Lung (tissue), 12 donors: ENCODE measurements around the gene CFAP20. TPM values are rescaled to one million over a fixed set of nuclear protein-coding genes. Genes with fewer than 3 reads are reported as not detected.
"Not testable (repeated sequence)": the region's sequence is repeated elsewhere in the genome, so short reads cannot be mapped to it uniquely, and the experiment has no call there.

Experiments used
- ATAC-seq: fragments of 200-7000 bp; cut with Tn5 transposase; one replicate; pipeline ENCODE4 v1.9.1; 2020; ENCODE audit warnings: moderate number of reproducible peaks; ENCODE audit not compliant: insufficient read depth, low FRiP score
- DNase-seq, 3 donors: peaks; one replicate each; pipeline ENCODE4 v3.0.0-alpha.2; 2013 to 2017
- H3K27ac ChIP-seq, 2 donors: one replicate each; pipeline ENCODE4 v1.5.1; 2013; ENCODE audit warnings: mild to moderate bottlenecking in 2 of 2, moderate library complexity in 2 of 2, control low read depth in 1 of 2, inconsistent platforms in 1 of 2, low read depth in 1 of 2, low read length in 1 of 2
- H3K27me3 ChIP-seq, 3 donors: one replicate each; pipeline ENCODE4 v1.5.1; 2013; ENCODE audit warnings: low read length in 2 of 3; ENCODE audit not compliant: control insufficient read depth in 3 of 3, insufficient read depth in 3 of 3
- H3K36me3 ChIP-seq, 4 donors: one replicate each; pipeline ENCODE4 v1.5.1; 2013; ENCODE audit warnings: low read length in 4 of 4, mild to moderate bottlenecking in 1 of 4, moderate library complexity in 1 of 4; ENCODE audit not compliant: control insufficient read depth in 4 of 4, insufficient read depth in 4 of 4
- H3K4me1 ChIP-seq, 5 donors: one replicate each; pipeline ENCODE4 v1.5.1; 2013; ENCODE audit warnings: low read length in 5 of 5, mild to moderate bottlenecking in 2 of 5, moderate library complexity in 1 of 5; ENCODE audit not compliant: control insufficient read depth in 5 of 5, insufficient read depth in 5 of 5
- H3K4me3 ChIP-seq: one replicate; pipeline ENCODE4 v1.5.1; 2013; ENCODE audit warnings: mild to moderate bottlenecking, control low read depth, moderate library complexity
- H3K9ac ChIP-seq, 2 donors: one replicate each; pipeline ENCODE4 v1.5.1; 2013; ENCODE audit warnings: low read length in 2 of 2, control low read depth in 1 of 2; ENCODE audit not compliant: insufficient read depth in 1 of 2
- H3K9me3 ChIP-seq, 4 donors: one replicate each; pipeline ENCODE4 v1.5.1; 2013; ENCODE audit warnings: low read length in 3 of 4, mild to moderate bottlenecking in 1 of 4, moderate library complexity in 1 of 4; ENCODE audit not compliant: control insufficient read depth in 4 of 4, insufficient read depth in 3 of 4
- WGBS, 2 donors: extraction: QIAGEN DNeasy Blood & Tissue Kit; methylation state at CpG; one replicate each; pipeline ENCODE4 v1.1.7; 2013; 5-methylcytosine and 5-hydroxymethylcytosine counted together
- polyA plus RNA-seq, 2 donors: library from polyadenylated mRNA; stranded (reverse); fragments of 200-250 nt; gene quantifications; one replicate each; pipeline ENCODE4 v1.2.1, GENCODE V29; 2013
- total RNA-seq, 2 donors: library from RNA; depleted of rRNA in 1 of 2; stranded (reverse); fragments of >200 nt in 1 of 2; gene quantifications; one replicate each; pipeline ENCODE4 v1.2.1, GENCODE V29; 2014 to 2021
- TF ChIP-seq, protein P1 (sequence below): IDR thresholded peaks from 2 replicates; pipeline ENCODE4 v1.5.1; 2012; ENCODE audit warnings: mild to moderate bottlenecking; ENCODE audit errors: control extremely low read depth, extremely low read depth
- donor health status: control.
- donor health status: control.
- donor health status: Bipolar disorder and iron deficiency.
- donor health status: healthy.
- donor health status: DM: yes; HTN: yes; CAD: no.

Gene CFAP20
- total and polyA plus RNA-seq, 4 donors, result 20.6 to 86.3 (median 34.7) TPM

DNA sequence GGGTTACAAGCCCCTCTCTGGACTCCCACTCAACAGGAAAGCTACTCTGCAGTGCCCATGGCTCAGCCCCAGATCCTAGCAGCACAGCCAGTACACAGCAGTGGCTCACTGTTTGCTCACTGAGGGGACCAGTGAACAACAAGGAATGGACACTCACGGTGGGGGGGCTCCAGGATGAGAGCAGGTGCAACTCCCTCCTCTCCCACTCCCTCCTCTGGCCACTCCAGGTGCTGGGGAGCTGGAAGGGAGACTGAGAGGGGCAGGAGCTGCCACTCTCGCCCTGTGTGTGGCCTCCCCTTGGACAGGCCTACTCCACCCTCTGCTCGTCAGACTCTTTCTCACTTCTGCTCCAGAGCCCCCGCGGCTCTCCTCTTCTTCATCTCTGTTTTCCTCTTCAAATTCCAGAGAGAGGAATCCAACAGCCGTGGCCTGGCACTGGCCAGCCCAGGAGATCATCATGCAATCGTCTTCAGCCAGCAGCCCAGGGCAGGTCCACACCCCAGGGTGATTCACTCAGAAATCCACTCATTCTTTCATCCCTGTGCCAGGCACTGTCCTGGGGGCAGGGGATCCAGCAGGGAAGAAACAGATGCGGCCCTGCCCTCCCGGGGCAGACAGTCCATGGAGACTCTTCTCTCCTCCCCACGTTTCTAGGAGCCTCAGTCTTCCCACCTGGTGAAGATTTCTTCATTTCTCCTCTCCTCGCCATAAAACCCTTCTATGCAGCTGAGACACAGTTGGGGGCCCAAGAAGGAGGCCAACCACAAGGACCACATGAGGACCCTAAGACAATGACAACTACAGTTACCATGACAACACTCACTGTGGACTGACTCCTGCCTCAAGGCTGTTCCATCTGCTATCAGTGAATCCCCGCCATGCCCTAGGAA lies 30.7 kb downstream of the CFAP20 start:
- ATAC-seq (peak; percentile 43), DNase-seq (no peak)
- TF ChIP-seq, protein P1, sequence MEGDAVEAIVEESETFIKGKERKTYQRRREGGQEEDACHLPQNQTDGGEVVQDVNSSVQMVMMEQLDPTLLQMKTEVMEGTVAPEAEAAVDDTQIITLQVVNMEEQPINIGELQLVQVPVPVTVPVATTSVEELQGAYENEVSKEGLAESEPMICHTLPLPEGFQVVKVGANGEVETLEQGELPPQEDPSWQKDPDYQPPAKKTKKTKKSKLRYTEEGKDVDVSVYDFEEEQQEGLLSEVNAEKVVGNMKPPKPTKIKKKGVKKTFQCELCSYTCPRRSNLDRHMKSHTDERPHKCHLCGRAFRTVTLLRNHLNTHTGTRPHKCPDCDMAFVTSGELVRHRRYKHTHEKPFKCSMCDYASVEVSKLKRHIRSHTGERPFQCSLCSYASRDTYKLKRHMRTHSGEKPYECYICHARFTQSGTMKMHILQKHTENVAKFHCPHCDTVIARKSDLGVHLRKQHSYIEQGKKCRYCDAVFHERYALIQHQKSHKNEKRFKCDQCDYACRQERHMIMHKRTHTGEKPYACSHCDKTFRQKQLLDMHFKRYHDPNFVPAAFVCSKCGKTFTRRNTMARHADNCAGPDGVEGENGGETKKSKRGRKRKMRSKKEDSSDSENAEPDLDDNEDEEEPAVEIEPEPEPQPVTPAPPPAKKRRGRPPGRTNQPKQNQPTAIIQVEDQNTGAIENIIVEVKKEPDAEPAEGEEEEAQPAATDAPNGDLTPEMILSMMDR, result no peak
- Histone ChIP-seq H3K27me3 (no peaks in the 10 kb centered on the region), H3K4me1 (peaks cover 0 to 7% (median 0%) of the 10 kb centered on the region in 5 donors), H3K4me3 (no peak overlapping the region), H3K36me3 (no peaks in the 10 kb centered on the region), H3K9ac (no peak overlapping the region), H3K9me3 (no peaks in the 10 kb centered on the region), H3K27ac (no peak overlapping the region)
- 88 to 89% methylated on average over 12 of the region's 12 CpGs for WGBS, 2 donors

DNA sequence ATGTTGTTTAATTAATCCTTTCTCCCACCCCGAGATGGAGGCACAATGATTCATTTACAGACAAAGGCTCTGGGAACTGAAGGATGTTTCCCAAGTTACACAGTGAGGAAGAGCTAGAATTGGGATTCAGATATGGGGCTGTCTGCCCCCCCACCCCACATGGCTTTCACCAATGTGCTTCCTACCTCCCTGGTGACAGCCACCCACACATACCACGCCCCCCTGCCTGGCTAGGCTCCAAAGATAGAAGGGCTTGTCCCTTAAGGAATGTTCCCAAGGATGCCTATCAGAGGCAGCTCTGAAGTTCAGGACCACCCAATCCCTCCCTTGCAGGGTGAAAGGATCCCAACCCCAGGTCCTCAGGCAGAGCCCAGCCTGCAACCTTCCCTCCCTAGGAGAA lies 32.9 kb downstream of the CFAP20 start:
- 49 to 75% methylated on average over 2 of the region's 2 CpGs for WGBS, 2 donors
- Histone ChIP-seq H3K36me3 (no peaks in the 10 kb centered on the region), H3K4me3 (no peak overlapping the region), H3K27ac (no peak overlapping the region), H3K9ac (no peak overlapping the region), H3K9me3 (no peaks in the 10 kb centered on the region), H3K4me1 (peaks cover 0 to 7% (median 0%) of the 10 kb centered on the region in 5 donors), H3K27me3 (no peaks in the 10 kb centered on the region)
- TF ChIP-seq, protein P1, result no peak
- DNase-seq (no peak), ATAC-seq (no peak)

DNA sequence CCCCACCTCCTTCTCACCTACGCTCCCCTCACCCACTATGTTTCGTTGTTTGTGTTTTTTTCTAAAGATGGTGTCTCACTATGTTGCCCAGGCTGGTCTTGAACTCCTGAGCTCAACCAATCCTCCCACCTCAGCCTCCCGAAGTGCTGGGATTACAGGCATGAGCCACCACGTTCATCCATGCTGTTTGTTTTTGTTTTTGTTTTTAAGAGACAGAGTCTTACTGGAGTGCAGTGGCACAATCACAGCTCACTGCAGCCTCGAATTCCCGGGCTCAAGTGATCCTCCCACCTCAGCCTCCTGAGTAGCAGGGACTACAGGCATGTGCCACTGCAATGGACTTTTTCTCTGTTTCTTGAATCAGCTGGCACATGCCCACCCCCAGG lies 33.6 kb downstream of the CFAP20 start:
- WGBS, 2 donors, result 74 to 81% methylated on average over 6 of the region's 6 CpGs
- ATAC-seq, result not testable (repeated sequence)

DNA sequence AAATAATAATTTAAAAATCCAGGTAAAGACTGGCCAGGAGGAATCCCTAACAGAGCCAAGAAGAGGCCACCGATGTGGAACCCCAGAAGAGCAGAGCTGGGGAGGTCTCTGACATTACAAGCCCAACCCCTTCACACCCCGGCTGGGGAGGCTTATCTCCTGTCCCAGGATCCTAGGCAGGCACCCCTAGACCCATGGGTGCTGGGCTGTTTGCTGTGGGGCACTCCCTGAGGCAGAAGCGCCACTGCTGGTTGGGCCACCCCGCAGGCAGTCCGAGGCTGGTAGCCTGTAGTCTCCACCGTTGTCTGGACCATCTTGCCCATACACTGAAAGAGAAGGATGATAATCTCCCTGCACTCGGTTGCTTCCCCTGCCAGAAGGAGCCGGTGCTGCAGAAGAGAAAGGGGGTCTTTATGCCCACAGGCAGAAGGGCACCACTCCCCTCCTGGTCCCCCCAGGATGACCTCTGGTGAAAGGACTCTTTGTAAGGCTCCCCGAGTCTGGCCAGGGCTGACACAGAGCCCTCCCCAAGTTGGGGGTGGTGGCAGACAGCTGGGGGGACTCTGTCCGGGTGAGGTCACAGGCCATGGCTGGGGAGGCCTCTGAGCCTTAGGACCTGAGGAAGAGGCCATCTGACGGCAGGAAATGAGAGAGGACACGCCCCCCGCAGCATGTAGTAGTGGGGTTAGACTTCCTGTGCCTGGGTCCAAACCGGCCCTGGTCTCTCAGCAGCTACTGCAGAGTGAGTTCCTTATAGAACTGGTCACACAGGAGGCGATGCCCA lies 34.2 kb downstream of the CFAP20 start:
- Histone ChIP-seq H3K4me1 (peaks cover 0 to 7% (median 0%) of the 10 kb centered on the region in 5 donors), H3K9me3 (no peaks in the 10 kb centered on the region), H3K36me3 (no peaks in the 10 kb centered on the region), H3K27me3 (no peaks in the 10 kb centered on the region), H3K4me3 (no peak overlapping the region), H3K27ac (no peak overlapping the region), H3K9ac (no peak overlapping the region)
- no peak for DNase-seq
- TF ChIP-seq, protein P1, result no peak
- 71% methylated on average over 14 to 15 of the region's 15 CpGs for WGBS, 2 donors
- no peak for ATAC-seq

More for the DNA sequence above, 33.6 kb downstream of the CFAP20 start:
- DNase-seq, H3K4me1 ChIP-seq, H3K9ac ChIP-seq, H3K27me3 ChIP-seq, H3K4me3 ChIP-seq, H3K9me3 ChIP-seq, H3K36me3 ChIP-seq, H3K27ac ChIP-seq: not testable (repeated sequence)
